Measurements from ENCODE around the gene IL22RA1. TPM values are rescaled to one million over a fixed set of nuclear protein-coding genes. Genes with fewer than 3 reads are reported as not detected.
A peak's percentile ranks its signal among the peaks of the same experiment; 100 is the strongest.

The IL22RA1 gene
- total and polyA plus RNA-seq, 7 donors = 0.16 to 18.5 (median 7.2) TPM; not detected in 2

GRCh38 chr1:24177161-24177560, 34.2 kb upstream of the IL22RA1 start:
- Histone ChIP-seq H3K4me3 (no peak overlapping the region), H3K27me3 (no peaks in the 10 kb centered on the region), H3K9me3 (no peaks in the 10 kb centered on the region), H3K27ac (no peak overlapping the region), H3K4me1 (no peaks in the 10 kb centered on the region), H3K36me3 (no peaks in the 10 kb centered on the region)
- 91 to 92% methylated on average over 10 of the region's 10 CpGs for WGBS, 2 donors
- TF ChIP-seq EP300 (IDR thresholded peaks at IDR 0.05) (no peak), POLR2AphosphoS5 (IDR thresholded peaks at IDR 0.05) (no peak), POLR2A (IDR thresholded peaks at IDR 0.05) (no peak)
- TF ChIP-seq, protein P1, sequence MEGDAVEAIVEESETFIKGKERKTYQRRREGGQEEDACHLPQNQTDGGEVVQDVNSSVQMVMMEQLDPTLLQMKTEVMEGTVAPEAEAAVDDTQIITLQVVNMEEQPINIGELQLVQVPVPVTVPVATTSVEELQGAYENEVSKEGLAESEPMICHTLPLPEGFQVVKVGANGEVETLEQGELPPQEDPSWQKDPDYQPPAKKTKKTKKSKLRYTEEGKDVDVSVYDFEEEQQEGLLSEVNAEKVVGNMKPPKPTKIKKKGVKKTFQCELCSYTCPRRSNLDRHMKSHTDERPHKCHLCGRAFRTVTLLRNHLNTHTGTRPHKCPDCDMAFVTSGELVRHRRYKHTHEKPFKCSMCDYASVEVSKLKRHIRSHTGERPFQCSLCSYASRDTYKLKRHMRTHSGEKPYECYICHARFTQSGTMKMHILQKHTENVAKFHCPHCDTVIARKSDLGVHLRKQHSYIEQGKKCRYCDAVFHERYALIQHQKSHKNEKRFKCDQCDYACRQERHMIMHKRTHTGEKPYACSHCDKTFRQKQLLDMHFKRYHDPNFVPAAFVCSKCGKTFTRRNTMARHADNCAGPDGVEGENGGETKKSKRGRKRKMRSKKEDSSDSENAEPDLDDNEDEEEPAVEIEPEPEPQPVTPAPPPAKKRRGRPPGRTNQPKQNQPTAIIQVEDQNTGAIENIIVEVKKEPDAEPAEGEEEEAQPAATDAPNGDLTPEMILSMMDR (IDR thresholded peaks at IDR 0.05) = no peak
- no peak for DNase-seq
- intact Hi-C loops (cut with DNase I) = no loop called here

DNA sequence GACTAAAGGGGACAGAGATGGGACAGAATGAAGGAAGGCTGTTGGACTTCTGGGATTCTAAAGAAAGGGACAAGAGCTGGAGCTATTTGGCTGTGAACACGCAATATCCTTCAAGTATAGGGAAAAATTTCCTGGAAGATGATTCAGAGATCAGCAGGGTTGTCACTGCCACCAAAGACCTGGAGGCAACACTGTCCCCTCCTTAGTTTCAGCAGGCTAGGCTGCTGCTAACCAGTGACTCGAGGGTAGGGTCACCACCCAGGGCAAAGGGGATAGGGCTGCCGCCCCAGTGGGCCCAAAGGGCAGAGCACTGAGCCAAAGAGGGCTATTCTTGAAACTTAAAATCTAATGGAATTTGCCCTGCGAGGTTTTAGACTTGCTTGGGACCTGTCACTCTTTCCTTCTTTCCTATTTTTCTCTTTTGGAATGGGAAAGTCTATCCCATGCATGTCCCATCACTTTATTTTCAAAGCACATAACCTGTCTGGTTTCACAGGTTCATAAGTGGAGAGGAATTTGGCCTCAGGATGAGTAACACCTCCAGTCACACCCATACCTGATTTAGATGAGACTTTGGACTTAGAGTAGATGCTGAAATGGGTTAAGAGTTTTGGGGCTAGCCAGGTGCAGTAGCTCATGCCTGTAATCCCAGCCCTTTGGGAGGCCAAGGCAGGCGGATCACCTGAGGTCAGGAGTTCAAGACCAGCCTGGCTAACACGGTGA, 32.3 kb upstream of the IL22RA1 start:
- Histone ChIP-seq H3K4me3 (no peak overlapping the region), H3K36me3 (no peaks in the 10 kb centered on the region), H3K27ac (no peak overlapping the region), H3K4me1 (no peaks in the 10 kb centered on the region), H3K9me3 (no peaks in the 10 kb centered on the region), H3K27me3 (no peaks in the 10 kb centered on the region)
- 69 to 83% methylated on average over 6 of the region's 6 CpGs for WGBS, 2 donors
- TF ChIP-seq EP300 (IDR thresholded peaks at IDR 0.05) (no peak), POLR2AphosphoS5 (IDR thresholded peaks at IDR 0.05) (no peak), POLR2A (IDR thresholded peaks at IDR 0.05) (no peak)
- TF ChIP-seq, protein P1 (IDR thresholded peaks at IDR 0.05) = no peak
- intact Hi-C loops (cut with DNase I) = no loop called here
- DNase-seq = no peak

GRCh38 chr1:24173638-24174575, 31.0 kb upstream of the IL22RA1 start:
- DNase-seq = no peak
- WGBS, 2 donors = 82 to 87% methylated on average over 5 of the region's 5 CpGs
- intact Hi-C loops (cut with DNase I) = no loop called here
- no peak overlapping the region for H3K27ac ChIP-seq
- TF ChIP-seq, protein P1 (IDR thresholded peaks at IDR 0.05) = no peak
- TF ChIP-seq EP300 (IDR thresholded peaks at IDR 0.05) = no peak
- TF ChIP-seq POLR2A (IDR thresholded peaks at IDR 0.05) = no peak
- no peak for TF ChIP-seq POLR2AphosphoS5 (IDR thresholded peaks at IDR 0.05)
- H3K4me3 ChIP-seq = no peak overlapping the region
- H3K9me3 ChIP-seq = no peaks in the 10 kb centered on the region
- H3K27me3 ChIP-seq = no peaks in the 10 kb centered on the region
- H3K4me1 ChIP-seq = no peaks in the 10 kb centered on the region
- H3K36me3 ChIP-seq = no peaks in the 10 kb centered on the region

DNA sequence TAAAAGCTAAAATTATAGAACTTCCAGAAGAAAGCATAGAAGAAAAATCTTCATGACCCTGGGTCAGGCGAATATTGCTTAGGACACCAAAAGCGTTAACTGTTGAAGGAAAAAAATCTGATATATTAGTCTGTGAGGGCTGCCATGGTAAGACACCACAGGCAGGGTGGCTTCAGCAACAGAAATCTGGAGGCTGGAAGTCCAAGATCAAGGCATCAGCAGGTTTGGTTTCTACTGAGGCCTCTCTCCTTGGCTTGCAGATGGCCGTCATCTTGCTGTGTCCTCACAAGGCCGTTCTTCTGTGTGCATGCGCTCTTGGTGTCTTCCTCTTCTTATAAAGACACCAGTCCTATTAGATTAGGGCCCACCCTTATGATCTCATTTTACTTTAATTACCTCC, 29.7 kb upstream of the IL22RA1 start:
- Histone ChIP-seq H3K4me1 (no peaks in the 10 kb centered on the region), H3K36me3 (no peaks in the 10 kb centered on the region), H3K4me3 (no peak overlapping the region), H3K27me3 (peaks cover 0 to 4% (median 0%) of the 10 kb centered on the region in 3 donors), H3K9me3 (no peaks in the 10 kb centered on the region), H3K27ac (no peak overlapping the region)
- intact Hi-C loops (cut with DNase I) = no loop called here
- no peak for TF ChIP-seq EP300 (IDR thresholded peaks at IDR 0.05)
- no peak for TF ChIP-seq POLR2AphosphoS5 (IDR thresholded peaks at IDR 0.05)
- no peak for DNase-seq
- WGBS, 2 donors = 97 to 98% methylated on average over 5 of the region's 5 CpGs

DNA sequence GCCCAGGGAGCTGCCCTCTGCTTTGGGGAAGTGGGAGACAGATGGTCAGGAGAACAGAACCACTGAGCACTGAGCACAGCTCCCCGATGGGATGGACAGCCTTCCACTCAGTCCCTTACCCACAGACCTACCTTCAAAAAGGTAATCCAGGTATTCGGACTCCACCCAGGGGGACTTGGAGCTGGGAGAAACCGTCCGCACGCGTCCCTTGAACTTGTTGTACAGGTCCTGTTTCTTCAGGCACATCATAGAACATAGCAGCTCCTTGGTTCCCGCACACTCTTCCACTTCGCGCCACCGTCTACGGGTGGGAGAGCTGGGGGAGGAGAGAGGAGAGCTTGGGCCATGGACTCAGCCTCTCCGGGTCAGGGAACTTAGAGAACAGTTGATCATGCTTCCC, 26.3 kb upstream of the IL22RA1 start:
- WGBS, 2 donors = 96 to 97% methylated on average over 12 of the region's 12 CpGs
- Histone ChIP-seq H3K27ac (no peak overlapping the region), H3K36me3 (no peaks in the 10 kb centered on the region), H3K9me3 (no peaks in the 10 kb centered on the region), H3K4me1 (no peaks in the 10 kb centered on the region), H3K4me3 (no peak overlapping the region), H3K27me3 (peaks cover 0 to 5% (median 0%) of the 10 kb centered on the region in 3 donors)
- peak; percentile 36 for DNase-seq
- intact Hi-C loops (cut with DNase I) = no loop called here
- TF ChIP-seq POLR2A (IDR thresholded peaks at IDR 0.05) = no peak
- no peak for TF ChIP-seq POLR2AphosphoS5 (IDR thresholded peaks at IDR 0.05)
- no peak for TF ChIP-seq EP300 (IDR thresholded peaks at IDR 0.05)
- TF ChIP-seq, protein P1 (IDR thresholded peaks at IDR 0.05) = no peak
